RKO (cell line): ENCODE measurements around the gene GLIS2.

Experiments
- DNase-seq: peaks from one replicate; pipeline ENCODE4 v3.0.0-alpha.2; 2016; ENCODE audit warnings: low spot score

The GLIS2 gene

GRCh38 chr16:4315186-4316107 lies at the start of gene GLIS2:
Gene GLIS2 (plus strand): TSS chr16:4316067. CDS start chr16:4332281, 16,214 bp downstream.
- DNase-seq, result peak; percentile 81

- DNase-seq, result peak; percentile 40
These were observed 49.5 kb upstream of the GLIS2 start for GRCh38 chr16:4266372-4266771.

- no peak for DNase-seq
These were observed 45.8 kb upstream of the GLIS2 start for GRCh38 chr16:4270091-4270490.

- DNase-seq, result no peak
These were observed 45.3 kb upstream of the GLIS2 start for GRCh38 chr16:4270595-4270994.

GRCh38 chr16:4271176-4272113 lies 44.4 kb upstream of the GLIS2 start:
- peak; percentile 96 for DNase-seq

- peak; percentile 55 for DNase-seq
These were observed 43.5 kb upstream of the GLIS2 start for GRCh38 chr16:4272114-4272956.

- DNase-seq, result peak; percentile 60
These were observed 42.0 kb upstream of the GLIS2 start for GRCh38 chr16:4273858-4274311.

GRCh38 chr16:4275861-4276260 lies 40.0 kb upstream of the GLIS2 start:
- DNase-seq, result no peak

- DNase-seq, result no peak
These were observed 37.8 kb upstream of the GLIS2 start for GRCh38 chr16:4277987-4278513.

GRCh38 chr16:4280625-4281024 lies 35.2 kb upstream of the GLIS2 start:
- no peak for DNase-seq

GRCh38 chr16:4283441-4283840 lies 32.4 kb upstream of the GLIS2 start:
- no peak for DNase-seq

- no peak for DNase-seq
These were observed 31.9 kb upstream of the GLIS2 start for GRCh38 chr16:4283939-4284338.

- no peak for DNase-seq
These were observed 30.7 kb upstream of the GLIS2 start for GRCh38 chr16:4285167-4285566.

GRCh38 chr16:4288148-4288921 lies 27.5 kb upstream of the GLIS2 start:
- peak; percentile 88 for DNase-seq

- DNase-seq, result peak; percentile 80
These were observed 25.5 kb upstream of the GLIS2 start for GRCh38 chr16:4290236-4290830.

GRCh38 chr16:4291699-4292098 lies 24.2 kb upstream of the GLIS2 start:
- DNase-seq, result no peak

GRCh38 chr16:4293181-4293716 lies 22.6 kb upstream of the GLIS2 start:
- no peak for DNase-seq

- no peak for DNase-seq
These were observed 21.9 kb upstream of the GLIS2 start for GRCh38 chr16:4293822-4294457.

- DNase-seq, result no peak
These were observed 20.3 kb upstream of the GLIS2 start for GRCh38 chr16:4295581-4295980.
